Mucosa of rectum (tissue), 2 donors: Measurements from ENCODE around the gene SF1.

ENCODE experiments used
- H3K27ac ChIP-seq, 2 donors: one replicate each; pipeline ENCODE4 v1.7.0; 2013; ENCODE audit warnings: inconsistent platforms in 2 of 2, low read depth in 2 of 2, low read length in 2 of 2
- H3K27me3 ChIP-seq, 2 donors: one replicate each; pipeline ENCODE4 v1.7.0; 2013; ENCODE audit warnings: low read length in 2 of 2; ENCODE audit not compliant: control insufficient read depth in 2 of 2, insufficient read depth in 2 of 2
- H3K36me3 ChIP-seq, 2 donors: one replicate each; pipeline ENCODE4 v1.7.0; 2013; ENCODE audit warnings: low read length in 2 of 2; ENCODE audit not compliant: control insufficient read depth in 2 of 2, insufficient read depth in 2 of 2
- H3K4me1 ChIP-seq, 2 donors: one replicate each; pipeline ENCODE4 v1.7.0; 2013; ENCODE audit warnings: low read length in 2 of 2, mild to moderate bottlenecking in 1 of 2; ENCODE audit not compliant: control insufficient read depth in 2 of 2, insufficient read depth in 2 of 2
- H3K4me3 ChIP-seq, 2 donors: one replicate each; pipeline ENCODE4 v1.7.0; 2013; ENCODE audit warnings: low read length in 2 of 2
- H3K9ac ChIP-seq, 2 donors: one replicate each; pipeline ENCODE4 v1.7.0; 2013; ENCODE audit warnings: low read length in 2 of 2, low read depth in 1 of 2, mild to moderate bottlenecking in 1 of 2
- H3K9me3 ChIP-seq, 2 donors: one replicate each; pipeline ENCODE4 v1.7.0; 2013; ENCODE audit warnings: low read length in 2 of 2; ENCODE audit not compliant: control insufficient read depth in 2 of 2
- donor health status: healthy.
- donor health status: Normal muscosa, but diverticular disease.

The SF1 gene

GRCh38 chr11:64784813-64785581 lies 6.7 kb upstream of the SF1 start:
- H3K27ac ChIP-seq, result peak overlapping the region; percentile 35 to 50
- H3K36me3 ChIP-seq, result peaks cover 0 to 7% of the 10 kb centered on the region in 2 donors
- H3K27me3 ChIP-seq, result no peaks in the 10 kb centered on the region
- no peaks in the 10 kb centered on the region for H3K9me3 ChIP-seq
- peaks cover 11 to 17% of the 10 kb centered on the region in 2 donors for H3K4me1 ChIP-seq
- H3K4me3 ChIP-seq, result peak overlapping the region in 1 of 2 donors; percentile 16
- H3K9ac ChIP-seq, result no peak overlapping the region

GRCh38 chr11:64778223-64778472 lies 194 bp downstream of the SF1 start:
- Histone ChIP-seq H3K27ac (peak overlapping the region; percentile 99), H3K4me1 (peaks cover 22 to 24% of the 10 kb centered on the region in 2 donors), H3K27me3 (no peaks in the 10 kb centered on the region), H3K36me3 (peaks cover 38 to 40% of the 10 kb centered on the region in 2 donors), H3K9me3 (no peaks in the 10 kb centered on the region), H3K9ac (peak overlapping the region; percentile 81 to 89), H3K4me3 (peak overlapping the region; percentile 64 to 68)

- Histone ChIP-seq H3K9me3 (no peaks in the 10 kb centered on the region), H3K27me3 (no peaks in the 10 kb centered on the region), H3K27ac (peak overlapping the region; percentile 99), H3K9ac (peak overlapping the region; percentile 89 to 92), H3K4me3 (peak overlapping the region; percentile 96 to 97), H3K36me3 (peaks cover 44 to 45% of the 10 kb centered on the region in 2 donors), H3K4me1 (peaks cover 22 to 26% of the 10 kb centered on the region in 2 donors)
Measured at GRCh38 chr11:64777449-64778222, 706 bp downstream of the SF1 start.

GRCh38 chr11:64776875-64777274 lies 1.5 kb downstream of the SF1 start:
- Histone ChIP-seq H3K27ac (peak overlapping the region; percentile 70 to 77), H3K9me3 (no peaks in the 10 kb centered on the region), H3K4me1 (peaks cover 22 to 28% of the 10 kb centered on the region in 2 donors), H3K4me3 (peak overlapping the region; percentile 96 to 97), H3K36me3 (peaks cover 48 to 51% of the 10 kb centered on the region in 2 donors), H3K9ac (peak overlapping the region; percentile 87 to 92), H3K27me3 (no peaks in the 10 kb centered on the region)

- no peaks in the 10 kb centered on the region for H3K9me3 ChIP-seq
- peak overlapping the region; percentile 34 to 87 for H3K9ac ChIP-seq
- peaks cover 51 to 55% of the 10 kb centered on the region in 2 donors for H3K36me3 ChIP-seq
- H3K4me1 ChIP-seq, result peaks cover 22 to 28% of the 10 kb centered on the region in 2 donors
- H3K27ac ChIP-seq, result no peak overlapping the region
- peak overlapping the region in 1 of 2 donors; percentile 96 for H3K4me3 ChIP-seq
- H3K27me3 ChIP-seq, result no peaks in the 10 kb centered on the region
Measured at GRCh38 chr11:64776425-64776824, 1.9 kb downstream of the SF1 start.

GRCh38 chr11:64774144-64774543 lies 4.2 kb downstream of the SF1 start:
- Histone ChIP-seq H3K27ac (no peak overlapping the region), H3K9ac (no peak overlapping the region), H3K9me3 (no peaks in the 10 kb centered on the region), H3K4me3 (no peak overlapping the region), H3K36me3 (peaks cover 72 to 78% of the 10 kb centered on the region in 2 donors), H3K27me3 (no peaks in the 10 kb centered on the region), H3K4me1 (peaks cover 19 to 24% of the 10 kb centered on the region in 2 donors)

GRCh38 chr11:64772303-64773018 lies 5.9 kb downstream of the SF1 start:
- no peaks in the 10 kb centered on the region for H3K27me3 ChIP-seq
- H3K27ac ChIP-seq, result no peak overlapping the region
- H3K4me1 ChIP-seq, result peaks cover 18 to 26% of the 10 kb centered on the region in 2 donors
- H3K36me3 ChIP-seq, result peaks cover 89 to 95% of the 10 kb centered on the region in 2 donors
- H3K9me3 ChIP-seq, result no peaks in the 10 kb centered on the region
- H3K9ac ChIP-seq, result no peak overlapping the region
- peak overlapping the region in 1 of 2 donors; percentile 29 for H3K4me3 ChIP-seq

- H3K9ac ChIP-seq, result no peak overlapping the region
- H3K27me3 ChIP-seq, result no peaks in the 10 kb centered on the region
- no peak overlapping the region for H3K27ac ChIP-seq
- peaks cover 89 to 97% of the 10 kb centered on the region in 2 donors for H3K36me3 ChIP-seq
- H3K4me3 ChIP-seq, result no peak overlapping the region
- H3K9me3 ChIP-seq, result no peaks in the 10 kb centered on the region
- H3K4me1 ChIP-seq, result peaks cover 12 to 20% of the 10 kb centered on the region in 2 donors
Measured at GRCh38 chr11:64771861-64772260, 6.5 kb downstream of the SF1 start.

- Histone ChIP-seq H3K4me3 (no peak overlapping the region), H3K36me3 (peaks cover 83 to 93% of the 10 kb centered on the region in 2 donors), H3K9ac (no peak overlapping the region), H3K4me1 (peaks cover 2 to 11% of the 10 kb centered on the region in 2 donors), H3K27me3 (no peaks in the 10 kb centered on the region), H3K27ac (no peak overlapping the region), H3K9me3 (no peaks in the 10 kb centered on the region)
Measured at GRCh38 chr11:64770120-64770519, 8.2 kb downstream of the SF1 start.

- H3K4me1 ChIP-seq, result peaks cover 2 to 16% of the 10 kb centered on the region in 2 donors
- H3K9me3 ChIP-seq, result no peaks in the 10 kb centered on the region
- no peak overlapping the region for H3K9ac ChIP-seq
- no peak overlapping the region for H3K27ac ChIP-seq
- no peaks in the 10 kb centered on the region for H3K27me3 ChIP-seq
- H3K4me3 ChIP-seq, result no peak overlapping the region
- H3K36me3 ChIP-seq, result peaks cover 84 to 94% of the 10 kb centered on the region in 2 donors
Measured at GRCh38 chr11:64769283-64769682, 9.1 kb downstream of the SF1 start.
